Endometrium (tissue), 2 donors: ENCODE results near the gene SNX13.
"Not testable (repeated sequence)": the region's sequence is repeated elsewhere in the genome, so short reads cannot be mapped to it uniquely, and the experiment has no call there.

Experiments used
- FAIRE-seq: peaks from 2 replicates; lab custom pipeline; 2012; peaks lifted over from hg19 to GRCh38; lab: Jason Lieb, UNC
- donor health status: control.
- donor health status: control.

SNX13 gene

GRCh38 chr7:17912050-17912449, 28.2 kb downstream of the SNX13 start:
- FAIRE-seq: no peak

- no peak for FAIRE-seq
Observed at GRCh38 chr7:17910377-17910776, 29.9 kb downstream of the SNX13 start.

GRCh38 chr7:17909310-17909709, 31.0 kb downstream of the SNX13 start:
- not testable (repeated sequence) for FAIRE-seq

- no peak for FAIRE-seq
Observed at GRCh38 chr7:17907014-17907413, 33.3 kb downstream of the SNX13 start.

- no peak for FAIRE-seq
Observed at GRCh38 chr7:17903337-17903736, 37.0 kb downstream of the SNX13 start.

- no peak for FAIRE-seq
Observed at GRCh38 chr7:17902599-17902998, 37.7 kb downstream of the SNX13 start.

GRCh38 chr7:17900464-17900863, 39.8 kb downstream of the SNX13 start:
- FAIRE-seq: no peak

- FAIRE-seq: no peak
Observed at GRCh38 chr7:17898111-17898510, 42.2 kb downstream of the SNX13 start.

- FAIRE-seq: no peak
Observed at GRCh38 chr7:17887286-17887685, 53.0 kb downstream of the SNX13 start.

GRCh38 chr7:17882685-17883084, 57.6 kb downstream of the SNX13 start:
- FAIRE-seq: no peak

- FAIRE-seq: no peak
Observed at GRCh38 chr7:17879075-17879661, 61.1 kb downstream of the SNX13 start.

- no peak for FAIRE-seq
Observed at GRCh38 chr7:17878627-17879026, 61.7 kb downstream of the SNX13 start.

GRCh38 chr7:17871815-17872533, 68.3 kb downstream of the SNX13 start:
- no peak for FAIRE-seq

GRCh38 chr7:17870406-17870805, 69.9 kb downstream of the SNX13 start:
- FAIRE-seq: no peak

- FAIRE-seq: no peak
Observed at GRCh38 chr7:17863809-17864143, 76.5 kb downstream of the SNX13 start.

- no peak for FAIRE-seq
Observed at GRCh38 chr7:17863095-17863808, 77.0 kb downstream of the SNX13 start.

- no peak for FAIRE-seq
Observed at GRCh38 chr7:17856251-17856650, 84.0 kb downstream of the SNX13 start.

GRCh38 chr7:17855202-17855601, 85.1 kb downstream of the SNX13 start:
- no peak for FAIRE-seq

GRCh38 chr7:17854261-17855047, 85.8 kb downstream of the SNX13 start:
- no peak for FAIRE-seq

GRCh38 chr7:17852361-17852760, 87.9 kb downstream of the SNX13 start:
- no peak for FAIRE-seq

GRCh38 chr7:17849504-17849903, 90.8 kb downstream of the SNX13 start:
- no peak for FAIRE-seq

- no peak for FAIRE-seq
Observed at GRCh38 chr7:17848516-17848915, 91.8 kb downstream of the SNX13 start.

- no peak for FAIRE-seq
Observed at GRCh38 chr7:17846935-17847334, 93.4 kb downstream of the SNX13 start.
